Panc1 (cell line): ENCODE measurements around the gene EPHB1. TPM values are rescaled to one million over a fixed set of nuclear protein-coding genes. Genes with fewer than 3 reads are reported as not detected.
A peak's percentile ranks its signal among the peaks of the same experiment; 100 is the strongest.

Experiments
- ATAC-seq: fragments of 200-7000 bp; cut with Tn5 transposase; 2 replicates; pipeline ENCODE4 v1.9.1; 2020; ENCODE audit warnings: mild to moderate bottlenecking, moderate library complexity
- BruUV-seq: library from RNA; stranded (reverse); fragments of 400-500 nt; replicated peaks from 2 replicates; lab custom pipeline; 2021; lab: Mats Ljungman, UMichigan
- CTCF ChIA-PET: fragments of 300-600 bp; sonication (Branson Sonifier 250); formaldehyde crosslinking; loops from one replicate; lab custom pipeline; 2022; ENCODE audit warnings: antibody characterized with exemption; lab: Charles Lee
- POLR2A ChIA-PET: fragments of 300-600 bp; sonication (Branson Sonifier 250); formaldehyde crosslinking; loops from one replicate; lab custom pipeline; 2022; ENCODE audit warnings: antibody characterized with exemption; lab: Charles Lee
- DNase-seq: peaks from one replicate; pipeline ENCODE4 v3.0.0-alpha.2; 2010; ENCODE audit warnings: low read depth, low spot score
- H3K27ac ChIP-seq: 2 replicates; pipeline ENCODE4 v1.5.1; 2011; ENCODE audit warnings: mild to moderate bottlenecking, low read length, inconsistent platforms
- H3K27me3 ChIP-seq: fragments of 200-500 bp; sonication (Bioruptor generic); 2 replicates; pipeline ENCODE4 v1.6.0; 2014; ENCODE audit warnings: low read length, inconsistent platforms; ENCODE audit not compliant: control insufficient read depth, insufficient read depth
- H3K36me3 ChIP-seq: fragments of 200-500 bp; sonication (Bioruptor generic); 2 replicates; pipeline ENCODE4 v1.5.1; 2014; ENCODE audit warnings: inconsistent platforms, mild to moderate bottlenecking, low read length, moderate library complexity; ENCODE audit not compliant: control insufficient read depth, insufficient read depth
- H3K4me1 ChIP-seq: 2 replicates; pipeline ENCODE4 v1.5.1; 2011; ENCODE audit warnings: inconsistent platforms, mild to moderate bottlenecking, low read length, moderate library complexity; ENCODE audit not compliant: control insufficient read depth, insufficient read depth
- H3K4me3 ChIP-seq, 2 experiments: 2 replicates each; pipeline ENCODE4 v1.5.1; 2011 to 2012; ENCODE audit warnings: low read depth in 2 of 2, low read length in 2 of 2, mild to moderate bottlenecking in 2 of 2, inconsistent platforms in 1 of 2, moderate library complexity in 1 of 2
- H3K9me3 ChIP-seq: fragments of 200-500 bp; sonication (Bioruptor generic); 2 replicates; pipeline ENCODE4 v1.5.1; 2014; ENCODE audit warnings: low read depth, mild to moderate bottlenecking, inconsistent platforms, low read length, moderate library complexity; ENCODE audit not compliant: control insufficient read depth, insufficient read depth
- POLR2AphosphoS5 ChIP-seq: IDR thresholded peaks from 2 replicates; pipeline ENCODE4 v1.6.1; 2012; ENCODE audit warnings: mild to moderate bottlenecking, low read depth, low read length, moderate library complexity
- SIN3A ChIP-seq: IDR thresholded peaks from 2 replicates; pipeline ENCODE4 v1.6.1; 2012; ENCODE audit warnings: low read depth, mild to moderate bottlenecking, low read length, moderate library complexity, borderline replicate concordance; ENCODE audit not compliant: insufficient read depth
- TCF7L2 ChIP-seq: IDR thresholded peaks from 2 replicates; pipeline ENCODE4 v1.6.1; 2011; ENCODE audit warnings: mild to moderate bottlenecking, low read depth, low read length, inconsistent platforms
- in situ Hi-C: cut with HindIII; loops from 2 replicates; pipeline ENCODE4 v1.10.0; 2016; ENCODE audit warnings: low sequenced_read_pairs, low pct_unique_long_range_greater_than_20kb
- intact Hi-C: fragments of 100-400 bp; cut with micrococcal nuclease; formaldehyde crosslinking; loops from one replicate; pipeline ENCODE4 v1.10.0; 2022; ENCODE audit not compliant: unreplicated experiment
- total RNA-seq: library from RNA; stranded (reverse); gene quantifications from one replicate; pipeline ENCODE4 v1.2.1, GENCODE V29; 2021; ENCODE audit not compliant: unreplicated experiment
- TF ChIP-seq, protein P1 (sequence below), 2 experiments: IDR thresholded peaks; 2 replicates each; pipeline ENCODE4 v1.6.1; 2011 to 2012; ENCODE audit warnings: low read depth in 2 of 2, control low read depth in 1 of 2, low read length in 1 of 2, mild to moderate bottlenecking in 1 of 2, moderate library complexity in 1 of 2; ENCODE audit not compliant: insufficient read depth in 1 of 2
- TF ChIP-seq, protein P2 (sequence below): fragments of 450-650 bp; IDR thresholded peaks from 2 replicates; pipeline ENCODE4 v1.5.1; 2017; ENCODE audit warnings: mild to moderate bottlenecking

The EPHB1 gene
- total RNA-seq, 1 experiment from 2014 or later = 0.46 TPM

DNA sequence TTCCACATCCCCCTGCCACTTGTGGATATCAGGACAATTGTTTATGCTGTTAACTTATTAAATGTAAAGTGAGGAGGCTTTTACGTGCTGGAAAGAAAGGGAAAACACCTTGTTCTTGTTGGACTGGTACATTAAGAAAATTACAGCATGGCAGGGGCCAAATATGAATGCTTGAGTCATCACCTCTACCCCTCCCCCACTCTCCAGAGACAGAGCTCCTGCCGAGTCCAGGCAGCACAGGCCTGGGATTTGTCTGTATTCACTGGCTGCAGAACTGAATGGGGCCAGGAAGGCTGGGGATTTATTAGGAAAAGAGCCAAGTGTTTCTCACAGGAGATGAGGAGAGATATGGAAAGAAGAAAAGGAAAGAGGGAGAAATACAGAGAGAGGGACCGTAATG, 308.9 kb downstream of the EPHB1 start:
- in situ Hi-C loops (no loop called here), intact Hi-C loops (no loop called here)
- ChIA-PET CTCF (no interaction called here), POLR2A (no interaction called here)
- H3K4me3 ChIP-seq = no peak overlapping the region
- no peaks in the 10 kb centered on the region for H3K36me3 ChIP-seq
- DNase-seq (no peak), ATAC-seq (no peak)
- BruUV-seq = no TSS peak
- H3K27ac ChIP-seq = no peak overlapping the region
- H3K27me3 ChIP-seq = no peaks in the 10 kb centered on the region
- H3K4me1 ChIP-seq = no peaks in the 10 kb centered on the region
- no peak for TF ChIP-seq POLR2AphosphoS5
- TF ChIP-seq TCF7L2 = no peak
- TF ChIP-seq SIN3A = no peak
- H3K9me3 ChIP-seq = no peaks in the 10 kb centered on the region

DNA sequence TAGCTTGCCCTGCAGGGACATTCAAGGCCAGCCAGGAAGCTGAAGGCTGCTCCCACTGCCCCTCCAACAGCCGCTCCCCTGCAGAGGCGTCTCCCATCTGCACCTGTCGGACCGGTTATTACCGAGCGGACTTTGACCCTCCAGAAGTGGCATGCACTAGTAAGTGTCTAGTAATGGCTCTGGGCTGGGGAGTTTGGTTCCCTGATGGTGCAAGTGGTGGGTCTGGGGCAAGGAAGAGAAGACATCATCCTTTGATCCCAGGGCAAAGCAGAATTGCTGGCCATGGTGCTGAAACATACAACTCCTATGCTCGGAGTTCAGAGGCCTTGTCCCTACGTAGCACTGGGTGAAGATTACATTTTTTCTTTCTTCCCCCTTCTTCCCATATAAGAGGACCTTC, 311.4 kb downstream of the EPHB1 start:
- in situ Hi-C loops (no loop called here), intact Hi-C loops (no loop called here)
- Histone ChIP-seq H3K9me3 (no peaks in the 10 kb centered on the region), H3K27me3 (no peaks in the 10 kb centered on the region), H3K36me3 (no peaks in the 10 kb centered on the region), H3K4me1 (no peaks in the 10 kb centered on the region), H3K27ac (no peak overlapping the region), H3K4me3 (no peak overlapping the region)
- ATAC-seq = no peak
- POLR2A ChIA-PET = no interaction called here
- BruUV-seq = no TSS peak
- DNase-seq = no peak
- TF ChIP-seq SIN3A = no peak
- peak; percentile 17; the same call in 1 of the 2 replicates for TF ChIP-seq TCF7L2
- TF ChIP-seq, protein P1, sequence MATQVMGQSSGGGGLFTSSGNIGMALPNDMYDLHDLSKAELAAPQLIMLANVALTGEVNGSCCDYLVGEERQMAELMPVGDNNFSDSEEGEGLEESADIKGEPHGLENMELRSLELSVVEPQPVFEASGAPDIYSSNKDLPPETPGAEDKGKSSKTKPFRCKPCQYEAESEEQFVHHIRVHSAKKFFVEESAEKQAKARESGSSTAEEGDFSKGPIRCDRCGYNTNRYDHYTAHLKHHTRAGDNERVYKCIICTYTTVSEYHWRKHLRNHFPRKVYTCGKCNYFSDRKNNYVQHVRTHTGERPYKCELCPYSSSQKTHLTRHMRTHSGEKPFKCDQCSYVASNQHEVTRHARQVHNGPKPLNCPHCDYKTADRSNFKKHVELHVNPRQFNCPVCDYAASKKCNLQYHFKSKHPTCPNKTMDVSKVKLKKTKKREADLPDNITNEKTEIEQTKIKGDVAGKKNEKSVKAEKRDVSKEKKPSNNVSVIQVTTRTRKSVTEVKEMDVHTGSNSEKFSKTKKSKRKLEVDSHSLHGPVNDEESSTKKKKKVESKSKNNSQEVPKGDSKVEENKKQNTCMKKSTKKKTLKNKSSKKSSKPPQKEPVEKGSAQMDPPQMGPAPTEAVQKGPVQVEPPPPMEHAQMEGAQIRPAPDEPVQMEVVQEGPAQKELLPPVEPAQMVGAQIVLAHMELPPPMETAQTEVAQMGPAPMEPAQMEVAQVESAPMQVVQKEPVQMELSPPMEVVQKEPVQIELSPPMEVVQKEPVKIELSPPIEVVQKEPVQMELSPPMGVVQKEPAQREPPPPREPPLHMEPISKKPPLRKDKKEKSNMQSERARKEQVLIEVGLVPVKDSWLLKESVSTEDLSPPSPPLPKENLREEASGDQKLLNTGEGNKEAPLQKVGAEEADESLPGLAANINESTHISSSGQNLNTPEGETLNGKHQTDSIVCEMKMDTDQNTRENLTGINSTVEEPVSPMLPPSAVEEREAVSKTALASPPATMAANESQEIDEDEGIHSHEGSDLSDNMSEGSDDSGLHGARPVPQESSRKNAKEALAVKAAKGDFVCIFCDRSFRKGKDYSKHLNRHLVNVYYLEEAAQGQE (IDR thresholded peaks at IDR 0.05; ENCODE audit: insufficient read depth in 1 of 2, low read depth in 2 of 2, low read length in 1 of 2) = peak; percentile 91
- CTCF ChIA-PET = no interaction called here

DNA sequence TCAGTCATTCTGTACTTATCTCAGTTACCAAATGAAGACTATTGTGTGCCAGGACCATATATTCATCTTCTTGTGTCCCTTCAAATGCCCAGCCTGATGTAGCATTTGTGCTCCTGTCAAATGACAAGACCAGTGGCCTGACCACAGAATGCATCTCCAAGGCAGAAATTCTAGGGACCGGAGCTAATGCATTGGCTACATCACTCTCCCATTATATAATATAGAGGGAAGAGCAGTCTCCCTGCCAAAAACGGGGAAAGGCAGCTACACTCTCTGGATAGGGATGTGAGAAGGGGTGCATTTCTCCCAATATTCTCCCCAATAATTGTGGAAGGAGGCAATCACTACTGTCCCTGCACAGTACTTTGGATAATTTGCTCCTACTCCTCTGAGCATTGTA, 312.0 kb downstream of the EPHB1 start:
- intact Hi-C loops = no loop called here
- ChIA-PET POLR2A (no interaction called here), CTCF (no interaction called here)
- no peaks in the 10 kb centered on the region for H3K9me3 ChIP-seq
- no peak overlapping the region for H3K27ac ChIP-seq
- no peaks in the 10 kb centered on the region for H3K4me1 ChIP-seq
- in situ Hi-C loops = no loop called here
- ATAC-seq (no peak), DNase-seq (no peak)
- TF ChIP-seq TCF7L2 = no peak
- TF ChIP-seq, protein P1 (IDR thresholded peaks at IDR 0.05; ENCODE audit: insufficient read depth in 1 of 2, low read depth in 2 of 2, low read length in 1 of 2) = no peak
- no peak for TF ChIP-seq SIN3A
- TF ChIP-seq, protein P2, sequence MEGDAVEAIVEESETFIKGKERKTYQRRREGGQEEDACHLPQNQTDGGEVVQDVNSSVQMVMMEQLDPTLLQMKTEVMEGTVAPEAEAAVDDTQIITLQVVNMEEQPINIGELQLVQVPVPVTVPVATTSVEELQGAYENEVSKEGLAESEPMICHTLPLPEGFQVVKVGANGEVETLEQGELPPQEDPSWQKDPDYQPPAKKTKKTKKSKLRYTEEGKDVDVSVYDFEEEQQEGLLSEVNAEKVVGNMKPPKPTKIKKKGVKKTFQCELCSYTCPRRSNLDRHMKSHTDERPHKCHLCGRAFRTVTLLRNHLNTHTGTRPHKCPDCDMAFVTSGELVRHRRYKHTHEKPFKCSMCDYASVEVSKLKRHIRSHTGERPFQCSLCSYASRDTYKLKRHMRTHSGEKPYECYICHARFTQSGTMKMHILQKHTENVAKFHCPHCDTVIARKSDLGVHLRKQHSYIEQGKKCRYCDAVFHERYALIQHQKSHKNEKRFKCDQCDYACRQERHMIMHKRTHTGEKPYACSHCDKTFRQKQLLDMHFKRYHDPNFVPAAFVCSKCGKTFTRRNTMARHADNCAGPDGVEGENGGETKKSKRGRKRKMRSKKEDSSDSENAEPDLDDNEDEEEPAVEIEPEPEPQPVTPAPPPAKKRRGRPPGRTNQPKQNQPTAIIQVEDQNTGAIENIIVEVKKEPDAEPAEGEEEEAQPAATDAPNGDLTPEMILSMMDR = no peak
- TF ChIP-seq POLR2AphosphoS5 = no peak
- H3K36me3 ChIP-seq = no peaks in the 10 kb centered on the region
- no peaks in the 10 kb centered on the region for H3K27me3 ChIP-seq
- BruUV-seq = no TSS peak
- no peak overlapping the region for H3K4me3 ChIP-seq
